HS-5 (cell line): ENCODE results near the gene GABRB1.

Experiments
- DNase-seq: peaks from one replicate; pipeline ENCODE4 v3.0.0-alpha.2; 2012; ENCODE audit warnings: low read depth

GABRB1 gene

DNA sequence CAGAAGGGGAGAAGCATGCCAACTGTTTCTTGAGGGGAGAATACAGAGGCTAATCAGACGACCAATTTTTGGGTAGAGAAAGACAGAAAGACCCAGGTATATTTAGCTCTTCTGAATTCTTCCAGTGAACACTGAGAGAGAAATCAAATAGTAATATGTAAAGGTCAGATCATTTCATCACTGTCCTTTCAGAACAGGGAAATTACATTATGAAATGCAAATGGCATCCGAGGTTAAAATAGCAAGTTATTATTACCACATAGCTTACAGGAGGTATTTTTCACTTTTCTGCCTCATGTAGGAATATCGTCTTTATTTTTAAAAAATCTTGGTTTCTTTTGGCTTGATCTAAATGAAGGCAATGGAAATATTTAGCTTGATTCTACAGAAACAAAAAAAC lies 18.0 kb downstream of the GABRB1 start:
- no peak for DNase-seq

GRCh38 chr4:47050761-47051725 lies 19.7 kb downstream of the GABRB1 start:
- DNase-seq = no peak

DNA sequence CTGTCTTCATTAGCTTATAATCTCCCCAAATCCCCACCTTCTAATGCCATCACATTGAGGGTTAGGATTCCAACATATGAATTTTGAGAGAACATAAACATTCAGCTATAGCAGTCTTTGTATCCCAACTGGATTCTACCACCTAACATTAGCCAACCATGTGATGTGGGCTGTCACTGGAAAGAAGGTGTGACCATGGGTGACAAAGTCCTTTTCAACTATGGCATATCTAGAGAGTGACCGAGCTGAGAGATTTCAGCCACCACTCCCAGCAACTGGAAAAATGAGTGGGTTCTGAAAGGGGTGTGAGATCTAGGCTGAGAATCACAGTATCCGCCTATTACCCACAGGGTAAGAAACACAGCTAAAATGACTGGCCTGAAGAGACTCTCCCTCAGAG lies 22.1 kb downstream of the GABRB1 start:
- no peak for DNase-seq

DNA sequence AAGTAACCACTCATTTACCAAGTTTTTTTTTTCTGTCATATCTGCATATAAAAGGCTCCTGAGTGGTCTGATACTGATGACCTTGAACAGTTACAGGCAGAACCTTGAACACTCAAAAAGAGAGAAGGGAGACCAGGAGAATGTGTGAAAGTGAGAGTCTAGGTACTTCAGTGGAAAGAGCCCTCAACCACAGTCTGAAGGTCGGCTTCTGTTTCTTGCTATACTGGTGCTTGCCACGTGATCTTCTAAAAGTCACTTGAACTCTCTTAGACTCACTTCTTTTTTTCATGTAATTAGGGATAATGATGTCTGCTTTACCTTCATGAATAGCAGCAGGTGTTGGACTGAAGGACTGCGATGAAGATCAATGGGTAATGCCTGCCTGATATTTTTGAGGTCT lies 22.8 kb downstream of the GABRB1 start:
- DNase-seq = no peak

GRCh38 chr4:47057991-47058390 lies 26.6 kb downstream of the GABRB1 start:
- no peak for DNase-seq

DNA sequence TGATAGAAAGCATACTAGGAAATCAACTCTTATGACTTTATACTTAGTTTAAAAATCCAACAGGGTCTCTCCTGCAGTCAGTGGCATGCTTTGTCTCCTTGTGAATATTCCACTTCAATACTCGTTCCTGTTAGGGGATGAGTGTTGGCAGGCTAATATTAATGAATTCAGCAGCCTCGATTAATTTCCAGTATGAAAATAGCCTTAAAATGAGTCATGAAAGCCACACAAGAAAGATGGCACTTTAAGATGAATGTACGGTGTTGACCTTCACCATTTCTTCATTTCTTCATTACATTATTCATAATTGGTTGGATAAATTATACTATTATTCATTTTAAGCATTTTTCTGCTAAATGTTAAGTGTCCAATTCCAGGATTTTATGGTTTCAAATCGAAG lies 29.2 kb downstream of the GABRB1 start:
- no peak for DNase-seq

- no peak for DNase-seq
Measured at GRCh38 chr4:47061435-47061834, 30.1 kb downstream of the GABRB1 start.

GRCh38 chr4:47065051-47065481 lies 33.7 kb downstream of the GABRB1 start:
- DNase-seq = no peak

- no peak for DNase-seq
Measured at GRCh38 chr4:47068986-47069385, 37.6 kb downstream of the GABRB1 start.

DNA sequence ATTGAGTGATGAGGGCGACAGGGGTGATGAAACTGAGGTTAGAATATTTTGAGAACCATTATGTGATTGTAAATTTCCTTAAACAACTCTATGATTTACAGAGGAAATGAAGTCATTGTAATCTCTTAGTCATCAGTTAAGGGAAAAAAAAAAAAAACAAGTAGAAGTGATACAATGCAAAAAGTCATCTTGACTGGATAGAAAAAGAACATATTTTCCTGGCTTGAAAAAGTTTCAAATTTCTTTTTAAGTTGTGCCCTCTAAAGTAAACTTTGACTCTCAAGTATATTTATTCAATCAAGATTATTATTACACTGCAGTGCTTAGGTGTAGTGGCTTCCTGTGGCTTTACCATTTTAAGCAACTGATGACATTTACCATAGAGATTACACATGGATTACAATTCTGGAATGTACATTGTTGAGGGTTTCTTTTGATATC lies 40.6 kb downstream of the GABRB1 start:
- DNase-seq = peak; percentile 48

- DNase-seq = no peak
Measured at GRCh38 chr4:47073647-47074046, 42.3 kb downstream of the GABRB1 start.

DNA sequence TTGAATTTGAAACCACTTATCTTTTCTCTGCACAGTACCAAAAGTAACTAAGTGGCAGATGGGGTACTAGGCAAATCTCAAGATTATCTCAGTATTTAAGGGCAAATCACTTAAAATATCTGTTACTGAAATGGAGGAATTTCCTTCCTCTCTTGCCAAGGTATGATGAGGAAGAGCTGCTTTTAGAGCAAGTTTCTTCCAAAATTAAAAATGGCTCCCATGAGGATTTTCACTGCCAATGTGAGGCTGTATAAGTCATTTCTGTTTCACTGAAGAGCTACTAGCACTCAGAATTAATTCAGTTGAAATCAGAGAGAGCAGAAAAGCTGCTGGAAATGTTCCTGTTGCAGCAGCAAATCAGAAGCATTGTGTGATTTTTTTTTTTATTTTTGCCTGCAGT lies 43.4 kb downstream of the GABRB1 start:
- DNase-seq = no peak

- peak; percentile 26 for DNase-seq
Measured at GRCh38 chr4:47075262-47075661, 43.9 kb downstream of the GABRB1 start.

- no peak for DNase-seq
Measured at GRCh38 chr4:47075919-47076318, 44.6 kb downstream of the GABRB1 start.

DNA sequence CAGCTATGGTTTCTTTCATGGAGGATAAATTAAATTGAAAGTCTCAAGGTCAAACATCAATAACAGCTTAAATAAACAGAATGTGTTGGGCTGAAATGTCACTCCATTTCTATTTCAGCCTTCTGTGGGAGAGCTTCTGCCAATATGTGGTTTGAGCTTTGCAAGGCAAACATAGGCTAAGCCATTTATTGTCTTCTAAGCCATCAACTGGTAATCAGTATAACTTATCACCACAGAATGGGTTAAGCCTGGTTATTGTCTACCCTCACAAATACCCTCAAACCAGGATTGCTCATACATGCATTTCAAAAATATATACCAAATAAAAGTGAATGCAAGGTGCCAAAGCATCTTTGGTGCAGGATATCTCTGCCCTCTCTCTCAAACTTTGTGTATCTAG lies 52.7 kb downstream of the GABRB1 start:
- DNase-seq = no peak

DNA sequence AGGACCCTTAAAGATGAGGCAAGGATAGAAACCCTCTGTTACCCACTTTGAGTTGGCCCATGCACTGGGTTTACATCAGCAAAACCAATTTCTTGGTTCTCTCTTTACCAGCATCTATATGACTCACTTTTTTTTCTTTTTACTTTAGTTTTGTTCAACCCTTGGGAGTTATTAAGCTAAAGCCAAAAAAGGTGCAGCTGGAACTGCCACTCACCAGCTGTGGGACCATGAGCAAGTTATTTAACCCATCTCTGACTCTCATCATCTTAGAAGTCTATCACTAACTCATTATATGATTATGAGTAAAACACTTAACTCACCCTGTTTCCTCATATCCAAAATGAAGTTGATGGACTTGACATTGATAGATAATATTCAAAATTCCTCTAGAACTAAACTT lies 53.4 kb downstream of the GABRB1 start:
- DNase-seq = no peak

- no peak for DNase-seq
Measured at GRCh38 chr4:47088298-47088697, 56.9 kb downstream of the GABRB1 start.

DNA sequence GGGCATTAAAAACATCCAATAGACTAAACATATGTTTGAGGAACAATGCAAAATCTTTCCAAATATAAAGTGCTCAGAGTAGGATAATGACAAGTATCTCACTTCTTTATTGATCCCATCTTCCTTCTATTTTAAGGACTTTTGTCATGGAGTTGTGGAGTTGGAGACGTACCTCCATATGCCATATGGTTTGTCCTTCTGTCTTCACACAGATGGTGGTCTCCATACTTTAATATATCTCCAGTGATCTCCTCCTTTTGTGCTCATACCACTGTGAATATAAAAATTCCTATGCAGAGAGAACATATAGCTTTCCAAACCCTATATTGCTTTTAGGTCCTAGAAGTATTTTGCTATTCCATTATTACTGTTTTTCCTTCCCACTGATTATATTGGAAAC lies 64.5 kb downstream of the GABRB1 start:
- DNase-seq = no peak

DNA sequence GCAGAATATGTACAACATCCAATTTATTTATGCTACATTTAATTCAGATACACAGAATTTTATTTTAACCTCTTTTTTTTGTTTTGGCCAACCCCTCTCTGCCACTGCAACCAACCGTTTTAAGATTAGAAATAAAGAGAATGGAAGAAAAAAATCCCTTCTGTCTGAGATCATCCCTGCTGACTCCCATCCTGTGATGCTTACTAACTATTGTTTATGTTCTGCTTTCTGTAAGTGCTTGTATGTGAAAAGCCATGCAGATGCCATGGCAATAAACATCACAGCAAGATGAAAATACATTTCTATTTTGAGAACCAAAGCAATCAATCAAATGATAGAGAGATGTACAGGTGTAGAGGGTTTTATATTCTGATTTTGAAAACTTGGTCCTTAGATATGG lies 70.1 kb downstream of the GABRB1 start:
- no peak for DNase-seq

GRCh38 chr4:47104986-47105385 lies 73.6 kb downstream of the GABRB1 start:
- DNase-seq = no peak

GRCh38 chr4:47106561-47106960 lies 75.2 kb downstream of the GABRB1 start:
- no peak for DNase-seq

- DNase-seq = no peak
Measured at GRCh38 chr4:47109379-47109778, 78.0 kb downstream of the GABRB1 start.

- no peak for DNase-seq
Measured at GRCh38 chr4:47110546-47111132, 79.3 kb downstream of the GABRB1 start.
